Upper lobe of left lung (tissue), 6 donors: Measurements from ENCODE around the gene LINC00305. TPM values are rescaled to one million over a fixed set of nuclear protein-coding genes. Genes with fewer than 3 reads are reported as not detected.

Experiments used
- ATAC-seq, 2 donors: fragments of 200-7000 bp; cut with Tn5 transposase; one replicate each; pipeline ENCODE4 v1.9.1; 2022; ENCODE audit warnings: mild to moderate bottlenecking in 2 of 2, moderate library complexity in 2 of 2; ENCODE audit not compliant: low FRiP score in 2 of 2
- DNase-seq, 2 donors: peaks; one replicate each; pipeline ENCODE4 v3.0.0-alpha.2; 2019 to 2020
- H3K27ac ChIP-seq, 4 donors: fragments of 200-600 bp; sonication (generic); one replicate each; pipeline ENCODE4 v1.5.1; 2016 to 2019
- H3K27me3 ChIP-seq, 4 donors: fragments of 200-600 bp; sonication (generic); one replicate each; pipeline ENCODE4 v1.5.1; 2017 to 2019
- H3K36me3 ChIP-seq, 4 donors: fragments of 200-600 bp; sonication (generic); one replicate each; pipeline ENCODE4 v1.5.1; 2016 to 2019
- H3K4me1 ChIP-seq, 4 donors: fragments of 200-600 bp; sonication (generic); one replicate each; pipeline ENCODE4 v1.5.1; 2018 to 2019
- H3K4me3 ChIP-seq, 4 donors: fragments of 200-600 bp; sonication (generic); one replicate each; pipeline ENCODE4 v1.5.1; 2017 to 2019; ENCODE audit warnings: mild to moderate bottlenecking in 2 of 4, moderate library complexity in 1 of 4
- H3K9me3 ChIP-seq, 4 donors: fragments of 200-600 bp; sonication (generic); one replicate each; pipeline ENCODE4 v1.5.1; 2018 to 2019
- EP300 ChIP-seq, 4 donors: sonication (generic); formaldehyde crosslinking; IDR thresholded peaks; one replicate each; pipeline ENCODE4 v1.5.1; 2017; ENCODE audit warnings: antibody characterized with exemption in 4 of 4, control low read depth in 2 of 4
- POLR2A ChIP-seq, 4 donors: fragments of 450-650 bp; IDR thresholded peaks; one replicate each; pipeline ENCODE4 v1.5.1; 2016 to 2017; ENCODE audit warnings: antibody characterized with exemption in 4 of 4, mild to moderate bottlenecking in 2 of 4
- POLR2AphosphoS5 ChIP-seq, 2 donors: sonication (generic); formaldehyde crosslinking; IDR thresholded peaks; one replicate each; pipeline ENCODE4 v1.5.1; 2017; ENCODE audit warnings: antibody characterized with exemption in 2 of 2
- WGBS, 2 donors: methylation state at CpG; one replicate each; pipeline ENCODE4 v1.1.5; 2017 to 2018; 5-methylcytosine and 5-hydroxymethylcytosine counted together
- total RNA-seq, 6 donors: library from RNA; depleted of rRNA in 4 of 6; stranded (reverse); fragments of >200 nt in 4 of 6; gene quantifications; one replicate each; pipeline versions ENCODE4 v1.1.0 to v1.2.1, GENCODE V29; 2016 to 2021
- TF ChIP-seq, protein P1 (sequence below), 6 experiments: fragments of 450-650 bp in 4 of 6; fragments of 200-600 bp in 2 of 6; sonication (generic) in 2 of 6; IDR thresholded peaks; one replicate each; pipeline ENCODE4 v1.5.1; 2016 to 2019; ENCODE audit warnings: antibody characterized with exemption in 6 of 6
- donor health status: DM: no; HTN: no; CAD: no; lungs with moderate emphysema.
- donor health status: DM: no; HTN: yes; CAD: no; lungs with severe emphysema.

LINC00305 gene
- total RNA-seq, 6 donors from 2014 or later, result not detected

DNA sequence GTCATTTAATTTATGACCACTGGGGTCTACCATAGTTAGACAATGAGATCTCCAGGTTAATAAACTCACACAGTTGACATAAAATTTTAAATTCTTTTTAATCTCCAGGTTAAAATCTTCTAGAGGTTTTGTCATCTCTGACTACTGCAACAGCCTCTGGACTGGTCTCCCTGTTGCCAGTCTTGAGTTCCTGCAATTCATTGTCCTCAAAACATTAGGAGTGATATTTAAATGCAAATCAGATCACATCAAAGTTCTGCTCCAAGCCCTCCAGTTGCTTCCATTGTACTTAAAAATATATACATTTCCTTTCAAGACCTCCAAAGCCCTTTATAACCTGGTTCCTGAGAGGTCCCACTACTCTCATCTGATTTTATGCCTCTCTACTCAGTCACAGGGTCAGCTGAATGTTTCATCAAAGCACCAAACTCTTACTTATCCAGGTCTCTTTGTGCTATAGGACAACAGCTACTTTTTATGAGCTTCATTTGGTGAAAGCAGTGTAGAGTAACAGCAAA is 18.6 kb upstream of the LINC00305 start:
- Histone ChIP-seq H3K9me3 (no peaks in the 10 kb centered on the region), H3K36me3 (no peaks in the 10 kb centered on the region), H3K27ac (no peak overlapping the region), H3K27me3 (no peaks in the 10 kb centered on the region), H3K4me3 (no peak overlapping the region), H3K4me1 (no peaks in the 10 kb centered on the region)
- ATAC-seq (no peak), DNase-seq (no peak)
- TF ChIP-seq POLR2AphosphoS5 (IDR thresholded peaks at IDR 0.05) (no peak), EP300 (IDR thresholded peaks at IDR 0.05) (no peak), POLR2A (IDR thresholded peaks at IDR 0.05) (no peak)
- TF ChIP-seq, protein P1, sequence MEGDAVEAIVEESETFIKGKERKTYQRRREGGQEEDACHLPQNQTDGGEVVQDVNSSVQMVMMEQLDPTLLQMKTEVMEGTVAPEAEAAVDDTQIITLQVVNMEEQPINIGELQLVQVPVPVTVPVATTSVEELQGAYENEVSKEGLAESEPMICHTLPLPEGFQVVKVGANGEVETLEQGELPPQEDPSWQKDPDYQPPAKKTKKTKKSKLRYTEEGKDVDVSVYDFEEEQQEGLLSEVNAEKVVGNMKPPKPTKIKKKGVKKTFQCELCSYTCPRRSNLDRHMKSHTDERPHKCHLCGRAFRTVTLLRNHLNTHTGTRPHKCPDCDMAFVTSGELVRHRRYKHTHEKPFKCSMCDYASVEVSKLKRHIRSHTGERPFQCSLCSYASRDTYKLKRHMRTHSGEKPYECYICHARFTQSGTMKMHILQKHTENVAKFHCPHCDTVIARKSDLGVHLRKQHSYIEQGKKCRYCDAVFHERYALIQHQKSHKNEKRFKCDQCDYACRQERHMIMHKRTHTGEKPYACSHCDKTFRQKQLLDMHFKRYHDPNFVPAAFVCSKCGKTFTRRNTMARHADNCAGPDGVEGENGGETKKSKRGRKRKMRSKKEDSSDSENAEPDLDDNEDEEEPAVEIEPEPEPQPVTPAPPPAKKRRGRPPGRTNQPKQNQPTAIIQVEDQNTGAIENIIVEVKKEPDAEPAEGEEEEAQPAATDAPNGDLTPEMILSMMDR (IDR thresholded peaks at IDR 0.05), result no peak

DNA sequence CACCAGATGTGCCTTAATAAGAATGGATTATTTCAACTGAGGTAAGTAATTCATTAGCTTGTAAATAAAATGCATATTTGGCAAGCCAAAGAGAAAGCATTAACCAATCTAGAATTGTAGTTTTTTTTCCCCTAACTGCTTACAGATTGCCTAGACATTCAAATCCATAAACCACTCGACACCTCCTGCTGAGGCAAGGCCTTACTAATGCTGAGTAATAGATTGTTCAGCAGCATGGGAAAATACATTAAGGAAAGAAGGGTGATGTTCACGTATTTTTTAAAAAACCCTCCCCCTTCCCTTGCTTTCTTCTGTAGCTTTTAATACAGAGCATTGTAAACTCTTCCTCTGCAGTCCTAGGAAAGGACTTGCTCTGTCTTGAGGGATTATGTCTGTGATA is 17.0 kb upstream of the LINC00305 start:
- WGBS, 2 donors, result 55 to 67% methylated on average over 2 of the region's 2 CpGs
- DNase-seq (no peak), ATAC-seq (no peak)
- no peak for TF ChIP-seq POLR2A (IDR thresholded peaks at IDR 0.05)
- TF ChIP-seq EP300 (IDR thresholded peaks at IDR 0.05), result no peak
- TF ChIP-seq POLR2AphosphoS5 (IDR thresholded peaks at IDR 0.05), result no peak
- TF ChIP-seq, protein P1 (IDR thresholded peaks at IDR 0.05), result no peak
- Histone ChIP-seq H3K27me3 (no peaks in the 10 kb centered on the region), H3K27ac (no peak overlapping the region), H3K4me1 (no peaks in the 10 kb centered on the region), H3K36me3 (no peaks in the 10 kb centered on the region), H3K9me3 (no peaks in the 10 kb centered on the region), H3K4me3 (no peak overlapping the region)

DNA sequence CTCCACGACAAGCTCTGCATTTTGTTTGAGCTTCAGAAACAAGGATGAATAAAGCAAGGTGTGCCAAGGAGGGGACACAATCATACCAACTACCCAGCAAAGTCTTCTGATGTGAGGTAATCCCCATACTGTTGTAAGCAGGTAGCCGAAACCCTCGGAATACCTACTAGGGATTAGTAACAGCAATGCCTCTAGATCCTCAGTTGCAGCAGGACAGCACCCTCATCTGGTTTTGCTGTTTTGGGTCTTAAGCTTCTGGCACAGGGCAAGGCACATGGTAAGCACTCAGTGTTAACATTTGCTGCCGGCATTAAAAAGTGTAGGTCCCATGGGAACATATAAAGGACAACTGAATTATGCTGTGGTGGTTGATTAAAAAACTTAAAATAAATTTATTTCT is 16.0 kb upstream of the LINC00305 start:
- WGBS, 2 donors, result 88 to 92% methylated on average over 2 to 4 of the region's 4 CpGs
- Histone ChIP-seq H3K27me3 (no peaks in the 10 kb centered on the region), H3K36me3 (no peaks in the 10 kb centered on the region), H3K9me3 (no peaks in the 10 kb centered on the region), H3K4me3 (no peak overlapping the region), H3K4me1 (no peaks in the 10 kb centered on the region), H3K27ac (no peak overlapping the region)
- ATAC-seq (no peak), DNase-seq (no peak)
- no peak for TF ChIP-seq EP300 (IDR thresholded peaks at IDR 0.05)
- TF ChIP-seq POLR2AphosphoS5 (IDR thresholded peaks at IDR 0.05), result no peak
- TF ChIP-seq, protein P1 (IDR thresholded peaks at IDR 0.05), result no peak
- no peak for TF ChIP-seq POLR2A (IDR thresholded peaks at IDR 0.05)

DNA sequence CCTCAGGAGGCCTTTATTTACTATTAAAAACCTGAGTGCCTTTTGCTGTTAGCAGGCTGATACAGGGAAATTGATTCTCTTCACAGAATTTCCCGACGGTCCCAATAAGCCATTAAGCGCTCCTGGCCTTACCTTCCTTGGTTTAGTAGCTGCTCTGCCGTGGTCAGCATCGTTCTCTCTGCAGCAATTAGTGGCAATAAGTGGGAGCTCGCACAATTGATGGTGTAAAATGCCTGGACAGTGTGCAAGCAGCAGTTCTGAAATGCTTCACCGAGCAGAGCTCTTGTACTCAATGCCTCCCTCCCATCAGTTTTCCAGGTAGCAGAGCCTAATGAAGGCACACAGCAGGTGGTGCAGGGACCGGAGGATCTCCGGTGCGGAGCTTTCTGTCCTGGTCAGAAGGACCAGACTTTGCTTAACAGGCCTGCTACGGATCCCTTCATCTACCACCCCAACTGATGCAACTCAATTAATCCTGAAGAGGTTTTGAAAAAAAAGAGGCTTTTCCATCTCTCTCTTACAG is 1.1 kb upstream of the LINC00305 start:
- no peaks in the 10 kb centered on the region for H3K36me3 ChIP-seq
- H3K27me3 ChIP-seq, result no peaks in the 10 kb centered on the region
- no peak for ATAC-seq
- WGBS, 2 donors, result 92 to 93% methylated on average over 11 of the region's 11 CpGs
- DNase-seq, result no peak
- H3K9me3 ChIP-seq, result no peaks in the 10 kb centered on the region
- no peak overlapping the region for H3K27ac ChIP-seq
- H3K4me1 ChIP-seq, result no peaks in the 10 kb centered on the region
- TF ChIP-seq, protein P1 (IDR thresholded peaks at IDR 0.05), result no peak
- TF ChIP-seq POLR2A (IDR thresholded peaks at IDR 0.05), result no peak
- TF ChIP-seq EP300 (IDR thresholded peaks at IDR 0.05), result no peak
- no peak for TF ChIP-seq POLR2AphosphoS5 (IDR thresholded peaks at IDR 0.05)
- no peak overlapping the region for H3K4me3 ChIP-seq

DNA sequence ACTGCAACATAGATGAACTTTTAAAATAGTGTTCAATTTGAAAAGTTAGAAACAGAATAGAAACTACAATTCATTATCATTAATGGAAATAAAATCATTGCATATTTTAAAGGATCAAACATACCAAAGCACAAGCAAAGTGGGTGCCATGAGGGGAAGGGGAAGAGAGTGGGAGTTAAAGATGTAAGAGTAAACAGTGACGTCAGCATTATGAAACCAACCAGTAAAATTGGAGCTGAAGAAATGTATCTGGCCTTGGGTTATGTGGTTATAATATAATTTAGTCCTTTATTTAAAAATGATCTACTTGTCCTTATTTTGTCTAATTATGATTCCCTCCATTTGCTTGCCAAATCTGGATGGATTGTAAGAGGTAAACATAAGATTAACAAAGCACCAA is 6.0 kb downstream of the LINC00305 start:
- Histone ChIP-seq H3K4me3 (no peak overlapping the region), H3K27me3 (no peaks in the 10 kb centered on the region), H3K36me3 (no peaks in the 10 kb centered on the region), H3K4me1 (no peaks in the 10 kb centered on the region), H3K27ac (no peak overlapping the region), H3K9me3 (no peaks in the 10 kb centered on the region)
- TF ChIP-seq, protein P1 (IDR thresholded peaks at IDR 0.05), result no peak
- no peak for TF ChIP-seq POLR2A (IDR thresholded peaks at IDR 0.05)
- no peak for TF ChIP-seq POLR2AphosphoS5 (IDR thresholded peaks at IDR 0.05)
- TF ChIP-seq EP300 (IDR thresholded peaks at IDR 0.05), result no peak
- ATAC-seq (no peak), DNase-seq (no peak)
- 83 to 94% methylated on average over 1 of the region's 1 CpG for WGBS, 2 donors
